Thyroid gland (tissue), 4 donors: Measurements from ENCODE around the gene MAD2L1BP.
"Not testable (repeated sequence)": the region's sequence is repeated elsewhere in the genome, so short reads cannot be mapped to it uniquely, and the experiment has no call there.

Source experiments
- POLR2A ChIP-seq, 2 donors: fragments of 450-650 bp; IDR thresholded peaks; one replicate each; pipeline ENCODE4 v1.6.1; 2017; ENCODE audit warnings: antibody characterized with exemption in 2 of 2, mild to moderate bottlenecking in 2 of 2, moderate library complexity in 1 of 2
- TF ChIP-seq, protein P1 (sequence below), 6 experiments: fragments of 200-600 bp in 3 of 6; fragments of 450-650 bp in 3 of 6; sonication (generic) in 3 of 6; IDR thresholded peaks; one replicate each; pipeline ENCODE4 v1.5.1; 2016 to 2019; ENCODE audit warnings: antibody characterized with exemption in 6 of 6, mild to moderate bottlenecking in 2 of 6, inconsistent platforms in 1 of 6, moderate library complexity in 1 of 6

DNA sequence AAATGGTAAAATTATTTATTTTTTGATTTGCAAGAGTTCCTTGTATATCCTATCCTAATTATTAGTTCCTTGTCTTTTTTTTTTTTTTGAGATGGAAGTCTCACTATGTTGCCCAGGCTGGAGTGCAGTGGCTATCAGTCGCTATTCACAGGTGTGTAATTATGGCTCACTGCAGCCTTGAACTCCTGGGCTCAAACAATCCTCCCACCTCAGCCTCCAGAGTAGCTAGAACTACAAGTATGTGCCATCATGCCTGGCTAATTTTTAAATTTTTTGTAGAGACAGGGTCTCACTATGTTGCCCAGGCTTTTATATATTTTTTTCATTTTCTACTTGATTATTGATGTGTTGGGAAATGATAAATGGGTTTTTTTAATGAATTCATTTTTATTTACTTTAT is 46.1 kb upstream of the MAD2L1BP start:
- TF ChIP-seq, protein P1, sequence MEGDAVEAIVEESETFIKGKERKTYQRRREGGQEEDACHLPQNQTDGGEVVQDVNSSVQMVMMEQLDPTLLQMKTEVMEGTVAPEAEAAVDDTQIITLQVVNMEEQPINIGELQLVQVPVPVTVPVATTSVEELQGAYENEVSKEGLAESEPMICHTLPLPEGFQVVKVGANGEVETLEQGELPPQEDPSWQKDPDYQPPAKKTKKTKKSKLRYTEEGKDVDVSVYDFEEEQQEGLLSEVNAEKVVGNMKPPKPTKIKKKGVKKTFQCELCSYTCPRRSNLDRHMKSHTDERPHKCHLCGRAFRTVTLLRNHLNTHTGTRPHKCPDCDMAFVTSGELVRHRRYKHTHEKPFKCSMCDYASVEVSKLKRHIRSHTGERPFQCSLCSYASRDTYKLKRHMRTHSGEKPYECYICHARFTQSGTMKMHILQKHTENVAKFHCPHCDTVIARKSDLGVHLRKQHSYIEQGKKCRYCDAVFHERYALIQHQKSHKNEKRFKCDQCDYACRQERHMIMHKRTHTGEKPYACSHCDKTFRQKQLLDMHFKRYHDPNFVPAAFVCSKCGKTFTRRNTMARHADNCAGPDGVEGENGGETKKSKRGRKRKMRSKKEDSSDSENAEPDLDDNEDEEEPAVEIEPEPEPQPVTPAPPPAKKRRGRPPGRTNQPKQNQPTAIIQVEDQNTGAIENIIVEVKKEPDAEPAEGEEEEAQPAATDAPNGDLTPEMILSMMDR (IDR thresholded peaks at IDR 0.05) = not testable (repeated sequence)
- TF ChIP-seq POLR2A (IDR thresholded peaks at IDR 0.05) = not testable (repeated sequence)
